ENCODE data around the gene PPP1R9A.

DNA sequence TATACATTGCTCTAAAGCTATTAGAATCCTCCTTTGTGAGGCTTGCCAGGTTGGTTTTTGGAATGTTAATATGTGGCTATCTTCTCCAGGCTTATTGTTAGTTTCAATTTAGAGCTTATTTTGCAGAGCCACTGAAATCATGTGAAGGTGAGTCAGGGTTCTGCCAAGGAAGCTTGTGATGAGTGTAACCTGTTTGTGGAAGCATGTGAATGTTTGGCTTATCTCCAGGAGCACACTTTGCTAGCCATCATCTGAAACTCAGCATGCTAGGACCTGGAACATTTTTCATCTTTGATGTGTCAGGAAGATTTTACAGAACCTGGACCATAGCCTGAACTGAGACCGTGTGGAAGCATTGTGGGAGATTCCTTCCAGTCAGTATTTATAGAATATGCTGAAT is 197.3 kb downstream of the PPP1R9A start:
- TF ChIP-seq, protein P1, sequence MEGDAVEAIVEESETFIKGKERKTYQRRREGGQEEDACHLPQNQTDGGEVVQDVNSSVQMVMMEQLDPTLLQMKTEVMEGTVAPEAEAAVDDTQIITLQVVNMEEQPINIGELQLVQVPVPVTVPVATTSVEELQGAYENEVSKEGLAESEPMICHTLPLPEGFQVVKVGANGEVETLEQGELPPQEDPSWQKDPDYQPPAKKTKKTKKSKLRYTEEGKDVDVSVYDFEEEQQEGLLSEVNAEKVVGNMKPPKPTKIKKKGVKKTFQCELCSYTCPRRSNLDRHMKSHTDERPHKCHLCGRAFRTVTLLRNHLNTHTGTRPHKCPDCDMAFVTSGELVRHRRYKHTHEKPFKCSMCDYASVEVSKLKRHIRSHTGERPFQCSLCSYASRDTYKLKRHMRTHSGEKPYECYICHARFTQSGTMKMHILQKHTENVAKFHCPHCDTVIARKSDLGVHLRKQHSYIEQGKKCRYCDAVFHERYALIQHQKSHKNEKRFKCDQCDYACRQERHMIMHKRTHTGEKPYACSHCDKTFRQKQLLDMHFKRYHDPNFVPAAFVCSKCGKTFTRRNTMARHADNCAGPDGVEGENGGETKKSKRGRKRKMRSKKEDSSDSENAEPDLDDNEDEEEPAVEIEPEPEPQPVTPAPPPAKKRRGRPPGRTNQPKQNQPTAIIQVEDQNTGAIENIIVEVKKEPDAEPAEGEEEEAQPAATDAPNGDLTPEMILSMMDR (IDR thresholded peaks at IDR 0.05; ENCODE audit: poor library complexity, severe bottlenecking), result no peak
- TF ChIP-seq SMC3 (conservative IDR thresholded peaks at IDR 0.05; ENCODE audit: poor library complexity) (no peak), EP300 (conservative IDR thresholded peaks at IDR 0.05; ENCODE audit: poor library complexity, severe bottlenecking) (no peak), RAD21 (conservative IDR thresholded peaks at IDR 0.05) (no peak), EZH2 (IDR thresholded peaks at IDR 0.05; ENCODE audit: borderline replicate concordance, insufficient read depth, low read length, poor library complexity, severe bottlenecking) (no peak), POLR2AphosphoS5 (IDR thresholded peaks at IDR 0.05) (no peak), MXI1 (conservative IDR thresholded peaks at IDR 0.05; ENCODE audit: poor library complexity, severe bottlenecking) (no peak), TAF1 (IDR thresholded peaks at IDR 0.05; ENCODE audit: low read depth) (no peak)
- TF ChIP-seq, protein P2, sequence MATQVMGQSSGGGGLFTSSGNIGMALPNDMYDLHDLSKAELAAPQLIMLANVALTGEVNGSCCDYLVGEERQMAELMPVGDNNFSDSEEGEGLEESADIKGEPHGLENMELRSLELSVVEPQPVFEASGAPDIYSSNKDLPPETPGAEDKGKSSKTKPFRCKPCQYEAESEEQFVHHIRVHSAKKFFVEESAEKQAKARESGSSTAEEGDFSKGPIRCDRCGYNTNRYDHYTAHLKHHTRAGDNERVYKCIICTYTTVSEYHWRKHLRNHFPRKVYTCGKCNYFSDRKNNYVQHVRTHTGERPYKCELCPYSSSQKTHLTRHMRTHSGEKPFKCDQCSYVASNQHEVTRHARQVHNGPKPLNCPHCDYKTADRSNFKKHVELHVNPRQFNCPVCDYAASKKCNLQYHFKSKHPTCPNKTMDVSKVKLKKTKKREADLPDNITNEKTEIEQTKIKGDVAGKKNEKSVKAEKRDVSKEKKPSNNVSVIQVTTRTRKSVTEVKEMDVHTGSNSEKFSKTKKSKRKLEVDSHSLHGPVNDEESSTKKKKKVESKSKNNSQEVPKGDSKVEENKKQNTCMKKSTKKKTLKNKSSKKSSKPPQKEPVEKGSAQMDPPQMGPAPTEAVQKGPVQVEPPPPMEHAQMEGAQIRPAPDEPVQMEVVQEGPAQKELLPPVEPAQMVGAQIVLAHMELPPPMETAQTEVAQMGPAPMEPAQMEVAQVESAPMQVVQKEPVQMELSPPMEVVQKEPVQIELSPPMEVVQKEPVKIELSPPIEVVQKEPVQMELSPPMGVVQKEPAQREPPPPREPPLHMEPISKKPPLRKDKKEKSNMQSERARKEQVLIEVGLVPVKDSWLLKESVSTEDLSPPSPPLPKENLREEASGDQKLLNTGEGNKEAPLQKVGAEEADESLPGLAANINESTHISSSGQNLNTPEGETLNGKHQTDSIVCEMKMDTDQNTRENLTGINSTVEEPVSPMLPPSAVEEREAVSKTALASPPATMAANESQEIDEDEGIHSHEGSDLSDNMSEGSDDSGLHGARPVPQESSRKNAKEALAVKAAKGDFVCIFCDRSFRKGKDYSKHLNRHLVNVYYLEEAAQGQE (IDR thresholded peaks at IDR 0.05; ENCODE audit: borderline replicate concordance), result no peak

Data from neural cell (in vitro differentiated cells).